CD4-positive, alpha-beta T cell treated with Interleukin-15 for 1 hour (primary cell): Measurements from ENCODE around the gene UBE2H.
A peak's percentile ranks its signal among the peaks of the same experiment; 100 is the strongest.
"Not testable (repeated sequence)": the region's sequence is repeated elsewhere in the genome, so short reads cannot be mapped to it uniquely, and the experiment has no call there.

Experiments
- DNase-seq: peaks from one replicate; pipeline ENCODE4 v3.0.0-alpha.2; 2020

UBE2H gene

DNA sequence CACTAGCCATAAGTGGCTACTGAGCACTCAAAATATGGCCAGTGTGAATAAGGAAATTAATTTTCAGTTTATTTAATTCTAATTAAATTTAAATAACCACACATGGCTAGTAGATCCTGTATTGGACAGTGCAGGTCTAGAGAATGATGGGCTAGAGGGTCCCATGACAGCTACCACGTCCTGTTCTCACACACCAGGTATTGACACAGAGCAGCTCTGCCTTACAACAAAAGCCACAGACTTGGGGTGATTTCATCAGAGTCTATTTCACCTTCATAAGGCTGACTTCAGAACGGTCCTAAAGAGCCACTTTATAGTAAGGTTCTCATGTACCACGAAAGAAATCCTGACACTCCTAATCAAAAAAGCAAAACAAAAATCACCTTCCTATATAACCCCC, 111.3 kb downstream of the UBE2H start:
- DNase-seq: no peak

DNA sequence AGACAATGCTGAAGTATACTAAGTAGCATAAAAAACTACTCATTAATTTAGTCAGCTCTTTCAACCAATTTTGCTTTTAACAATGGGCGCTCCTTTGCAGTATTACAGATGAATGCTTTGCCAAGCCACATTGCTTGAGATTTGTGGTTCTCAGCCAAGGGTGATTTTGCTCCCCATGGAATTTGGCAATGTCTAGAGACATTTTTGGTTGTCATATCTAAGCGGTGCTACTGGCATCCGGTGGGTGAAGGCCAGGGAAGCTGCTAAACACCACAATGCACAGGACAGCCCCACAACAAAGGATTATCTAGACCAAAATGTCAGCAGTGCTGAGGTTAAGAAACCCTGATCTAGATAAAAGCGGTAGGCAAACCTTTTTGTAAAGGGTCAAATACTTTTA, 112.0 kb downstream of the UBE2H start:
- DNase-seq: no peak

DNA sequence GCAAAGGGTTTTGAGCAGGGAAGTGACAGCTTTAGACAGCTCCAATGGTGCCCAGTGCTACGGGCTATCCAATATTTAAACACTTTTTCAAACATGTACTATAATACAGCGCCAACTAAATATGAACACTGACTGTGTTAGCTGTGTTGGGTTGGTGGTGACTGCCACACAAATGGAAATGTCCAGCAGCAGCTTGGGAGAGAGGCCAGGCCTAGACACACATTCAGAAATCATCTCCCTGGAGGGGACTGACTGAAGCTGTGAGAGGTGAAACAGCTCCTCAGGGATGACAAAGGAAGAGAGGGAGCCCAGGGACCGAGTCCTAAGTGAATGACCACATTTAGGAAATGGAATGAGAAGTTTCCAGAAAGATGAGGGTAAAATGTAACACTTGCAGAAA, 115.8 kb downstream of the UBE2H start:
- no peak for DNase-seq

DNA sequence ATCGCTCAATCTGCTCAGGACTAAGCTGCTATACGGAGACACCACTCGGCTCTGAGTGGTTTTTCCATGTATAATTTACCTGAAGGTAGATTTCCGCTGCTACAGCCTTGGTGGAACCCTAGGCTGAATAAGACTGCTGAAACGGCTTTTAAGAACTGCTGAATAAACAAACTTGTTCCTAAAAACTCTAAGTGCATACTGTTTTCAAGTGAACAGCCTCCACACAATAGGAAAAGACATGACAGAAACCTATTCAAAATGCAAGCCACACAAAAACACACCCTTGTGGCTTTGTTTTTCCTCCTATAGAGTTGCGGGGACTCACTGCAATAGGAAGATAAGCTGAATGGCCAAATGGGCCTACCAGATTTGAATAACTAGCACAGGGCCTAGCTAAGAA, 117.2 kb downstream of the UBE2H start:
- no peak for DNase-seq

DNA sequence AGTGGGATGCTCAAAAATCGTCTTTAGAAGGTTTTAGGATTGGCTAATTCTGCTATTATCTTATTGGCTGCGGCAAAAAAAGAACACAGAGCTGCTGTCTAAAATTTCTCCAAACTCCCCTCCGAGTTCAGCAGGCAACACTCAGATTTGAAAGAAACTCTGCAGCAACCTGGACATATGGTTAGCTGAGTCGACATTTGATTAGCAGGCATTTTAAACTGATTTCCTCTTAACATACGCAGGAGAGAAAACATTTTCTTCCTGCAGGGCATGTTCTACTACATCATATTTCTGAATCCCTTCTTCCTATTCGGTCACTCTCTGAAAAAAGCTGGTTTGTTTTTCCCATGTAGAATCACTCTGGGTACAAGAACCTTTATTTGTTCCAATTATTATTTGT, 119.4 kb downstream of the UBE2H start:
- not testable (repeated sequence) for DNase-seq

DNA sequence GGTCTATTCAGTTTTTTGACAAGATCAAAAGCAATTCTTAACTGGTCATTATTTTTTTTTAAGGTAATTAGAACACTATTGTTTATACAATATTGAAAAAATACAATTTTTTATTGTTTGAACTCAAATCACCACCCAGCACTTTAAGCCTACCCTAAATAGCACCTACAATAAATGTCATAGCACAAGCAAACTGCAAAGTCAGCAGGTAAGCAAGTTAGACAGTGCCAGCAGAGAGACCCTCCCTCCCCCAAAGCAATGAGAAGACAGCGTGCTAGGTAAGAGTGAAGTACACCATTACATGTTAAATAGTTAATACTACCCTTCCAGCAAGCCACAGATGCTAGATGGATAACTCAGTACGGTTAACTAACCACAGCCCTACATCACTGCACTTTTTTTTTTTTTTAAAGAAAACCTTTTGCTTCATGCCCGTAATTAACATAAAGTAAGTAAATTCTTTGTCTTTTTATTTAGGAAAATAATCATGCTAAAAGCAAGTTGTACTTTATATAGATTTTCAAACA, 120.0 kb downstream of the UBE2H start:
- DNase-seq: no peak

DNA sequence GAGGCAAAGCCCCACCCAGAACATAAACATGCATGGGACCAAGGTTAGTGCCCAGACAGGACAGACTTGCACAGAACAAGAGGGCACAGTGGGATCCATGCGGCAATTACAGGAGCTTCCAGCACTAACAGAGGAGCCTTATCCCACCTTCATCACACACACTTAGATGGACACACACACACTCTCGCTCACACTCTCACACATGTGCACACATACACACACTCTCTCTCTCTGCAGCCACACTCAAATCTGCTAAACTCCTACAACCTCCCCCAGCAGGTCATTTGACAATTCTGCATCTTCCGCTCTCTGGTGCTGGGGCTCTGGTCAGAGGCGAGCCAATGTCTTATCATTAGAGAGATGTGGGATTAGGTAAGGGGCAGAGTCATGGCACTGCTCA, 120.5 kb downstream of the UBE2H start:
- no peak for DNase-seq

DNA sequence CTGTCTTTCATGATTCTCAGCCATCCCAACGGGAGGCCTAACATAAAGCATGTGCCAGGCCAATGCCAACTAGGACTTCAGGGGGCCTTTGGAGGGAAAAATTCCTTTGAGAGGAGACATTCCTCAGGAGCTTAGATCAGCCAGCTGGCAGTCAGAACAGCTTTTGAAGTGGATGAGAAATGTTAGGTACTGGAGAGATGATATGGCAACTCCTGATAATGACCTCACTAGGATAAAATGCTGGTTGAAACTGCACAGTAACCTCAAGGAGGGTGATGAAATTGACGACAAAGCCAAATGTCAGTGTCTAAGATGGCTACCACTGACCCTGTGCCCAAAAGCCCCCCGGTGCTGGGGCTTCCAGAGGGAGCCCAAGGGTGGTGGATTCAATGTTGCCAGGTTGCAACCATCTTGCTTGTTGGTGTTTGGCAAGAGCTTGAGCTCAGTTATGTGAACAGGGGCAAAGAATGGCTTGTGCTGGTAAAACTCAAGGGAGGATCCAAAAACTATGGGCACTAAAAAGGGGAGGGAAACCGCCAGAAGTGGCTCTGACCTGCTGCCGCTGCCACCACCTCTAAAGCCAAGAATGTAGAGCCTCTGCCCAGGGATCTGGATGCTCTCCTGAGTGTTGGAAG, 121.2 kb downstream of the UBE2H start:
- no peak for DNase-seq

DNA sequence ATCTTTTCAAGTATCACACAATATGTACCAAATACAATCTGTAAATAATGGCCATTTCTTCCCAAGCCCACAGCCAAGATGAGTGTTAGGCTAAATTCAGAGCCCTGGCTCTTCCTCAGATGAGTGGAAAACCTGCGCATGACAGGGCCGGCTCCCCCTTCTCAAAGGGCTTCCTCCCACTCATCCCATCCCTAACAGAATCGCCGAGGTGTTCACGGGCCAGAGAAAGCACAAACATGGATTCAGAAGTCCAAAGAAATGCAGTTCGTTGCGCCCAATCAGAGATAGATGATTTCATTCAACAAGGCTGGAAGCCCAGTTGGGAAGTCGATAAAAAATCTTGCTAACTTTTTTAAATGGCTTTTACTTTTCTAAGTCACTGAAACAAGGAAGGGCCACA, 121.8 kb downstream of the UBE2H start:
- DNase-seq: no peak

DNA sequence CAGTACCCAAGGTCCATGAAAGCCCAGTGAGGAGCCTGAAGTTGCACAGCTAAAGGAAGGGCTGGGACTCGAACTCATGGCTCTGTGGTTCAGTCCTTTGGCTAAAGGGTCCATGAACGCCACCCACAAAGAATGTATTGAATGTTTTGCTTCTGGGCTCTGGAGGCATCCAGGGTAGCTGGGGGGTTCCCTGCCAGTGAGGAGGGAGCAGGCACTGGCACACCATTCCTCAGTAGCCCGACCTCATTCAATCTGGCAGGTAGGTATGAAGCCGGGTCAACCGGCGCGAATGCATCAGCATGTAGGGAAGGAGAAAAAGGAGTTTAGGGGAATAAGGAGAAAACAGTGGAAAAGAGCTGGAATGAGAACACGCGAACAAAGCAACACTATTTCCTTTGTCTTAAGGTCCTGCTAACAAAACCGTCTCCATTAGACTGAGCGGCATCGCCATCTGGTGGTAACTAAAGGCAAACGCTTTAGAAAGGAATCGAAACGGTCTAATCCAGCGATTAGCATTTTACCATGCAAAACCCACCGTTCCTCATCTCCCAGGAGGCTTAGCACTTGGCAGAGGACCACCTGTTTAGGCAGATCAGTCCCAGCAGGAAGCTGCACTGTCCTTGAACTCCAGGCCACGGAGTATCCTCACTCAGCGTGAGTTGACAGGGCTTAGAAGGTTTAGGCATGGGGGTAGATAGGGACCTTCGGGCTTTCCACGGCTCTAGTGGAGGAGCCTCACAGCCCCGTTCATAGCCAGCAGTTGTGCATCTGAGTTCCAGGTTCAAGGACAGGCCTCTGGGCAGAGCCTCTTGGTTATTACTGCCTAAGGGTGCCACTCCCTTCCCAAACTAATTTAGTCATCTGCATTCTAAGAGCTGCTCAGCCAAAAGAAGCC, 122.8 kb downstream of the UBE2H start:
- DNase-seq: peak; percentile 58

DNA sequence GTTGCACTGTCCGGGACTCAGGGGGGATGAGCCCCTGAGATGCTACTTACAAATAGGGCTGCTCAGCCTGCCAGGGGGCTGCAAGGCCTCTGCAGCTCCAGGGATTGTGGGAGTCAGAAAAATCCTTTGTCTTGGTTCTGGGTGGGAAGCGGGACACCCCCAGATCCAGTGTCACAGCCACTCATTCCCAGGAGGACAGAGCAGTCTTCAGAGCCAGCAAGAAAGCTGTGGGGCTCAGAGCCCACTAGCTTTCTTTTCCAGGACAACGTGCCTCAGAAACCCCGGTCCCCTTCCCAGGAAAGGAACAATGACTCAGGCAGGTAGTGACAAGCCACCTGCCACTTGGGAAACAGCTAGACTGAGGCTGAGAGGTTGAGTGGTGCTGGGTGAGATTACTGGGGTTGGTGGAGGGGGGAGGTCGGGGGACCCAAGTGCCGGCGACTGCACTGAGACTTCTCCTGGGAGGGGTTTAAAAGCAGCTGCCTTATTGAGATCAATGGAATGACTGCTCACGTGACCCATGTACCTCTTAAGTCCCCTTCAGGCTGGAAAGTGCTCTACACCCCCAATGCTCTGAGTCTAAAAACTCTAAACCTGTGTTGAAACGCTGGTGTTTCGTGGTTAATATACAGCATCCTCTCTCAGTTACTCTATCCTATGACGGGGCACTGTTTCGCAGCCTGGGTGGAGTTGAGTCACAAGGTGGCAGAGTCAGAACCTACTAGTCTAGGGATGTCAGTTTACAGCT, 123.6 kb downstream of the UBE2H start:
- DNase-seq: no peak

DNA sequence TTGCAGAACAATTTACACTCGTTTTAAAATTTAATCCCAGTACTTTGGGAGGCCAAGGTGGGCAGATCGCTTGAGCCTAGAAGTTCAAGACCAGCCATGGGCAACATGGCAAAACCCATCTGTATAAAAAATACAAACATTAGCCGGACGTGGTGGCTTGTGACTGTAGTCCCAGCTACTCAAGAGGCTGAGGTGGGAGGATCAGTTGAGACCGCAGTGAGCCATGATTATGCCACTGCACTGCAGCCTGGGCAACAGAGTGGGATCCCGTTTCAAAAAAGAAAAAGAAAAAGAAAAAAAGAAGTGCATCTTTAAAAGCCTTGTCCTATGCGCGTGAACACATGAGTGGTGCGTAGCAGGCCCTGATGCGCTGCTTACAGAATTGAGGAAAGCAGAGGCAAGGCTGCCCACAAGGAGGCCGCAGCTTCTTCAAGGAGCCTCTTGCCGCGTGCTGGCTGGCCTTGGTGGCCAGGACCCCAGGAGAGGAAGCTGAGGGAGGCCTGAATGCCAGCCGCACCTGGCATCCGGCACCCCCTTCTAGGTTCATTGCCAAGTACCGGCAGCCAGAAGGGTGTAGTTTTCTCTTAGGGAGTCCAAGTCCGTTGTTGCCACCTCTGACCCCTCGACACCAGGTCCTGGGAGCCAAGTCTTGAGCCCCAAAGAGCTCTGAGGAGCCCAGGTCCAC, 124.5 kb downstream of the UBE2H start:
- no peak for DNase-seq

DNA sequence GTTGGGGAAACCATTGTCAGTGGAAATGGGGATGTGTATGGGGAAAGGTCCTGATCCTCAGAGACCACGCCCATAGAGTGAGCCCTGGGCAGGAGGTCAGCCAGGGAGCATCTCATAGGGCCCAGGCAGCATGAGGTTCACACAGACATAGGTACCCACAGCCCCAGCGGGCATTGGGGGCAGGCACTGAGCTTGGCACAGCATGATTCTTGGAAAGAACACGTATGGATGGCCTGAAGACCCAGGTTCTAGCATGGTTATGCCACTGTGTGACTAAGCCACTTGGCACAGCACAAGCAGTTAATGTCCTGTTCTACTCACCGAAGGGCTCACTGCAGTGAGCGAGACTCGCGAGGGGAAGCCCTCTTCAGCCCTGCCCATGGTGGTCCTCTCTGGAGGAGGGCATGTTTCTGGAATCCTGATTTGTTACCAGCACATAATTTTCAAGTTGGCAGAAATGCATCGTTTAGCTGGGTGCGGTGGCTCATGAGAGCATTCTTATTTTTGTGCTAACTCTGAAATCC, 125.2 kb downstream of the UBE2H start:
- DNase-seq: no peak

DNA sequence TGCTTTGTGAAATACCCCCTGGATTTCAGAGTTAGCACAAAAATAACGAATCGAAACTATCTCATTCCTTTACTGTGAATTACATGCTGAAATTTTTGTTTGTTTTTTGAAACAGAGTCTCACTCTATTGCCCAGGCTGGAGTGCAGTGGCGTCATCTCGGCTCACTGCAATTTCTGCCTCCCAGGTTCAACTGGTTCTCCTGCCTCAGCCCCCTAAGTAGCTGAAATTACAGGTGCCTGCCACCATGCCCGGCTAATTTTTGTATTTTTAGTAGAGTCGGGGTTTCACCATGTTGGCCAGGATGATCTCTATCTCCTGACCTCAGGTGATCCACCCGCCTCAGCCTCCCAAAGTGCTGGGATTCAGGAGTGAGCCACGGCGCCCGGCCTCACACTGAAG, 125.9 kb downstream of the UBE2H start:
- not testable (repeated sequence) for DNase-seq

DNA sequence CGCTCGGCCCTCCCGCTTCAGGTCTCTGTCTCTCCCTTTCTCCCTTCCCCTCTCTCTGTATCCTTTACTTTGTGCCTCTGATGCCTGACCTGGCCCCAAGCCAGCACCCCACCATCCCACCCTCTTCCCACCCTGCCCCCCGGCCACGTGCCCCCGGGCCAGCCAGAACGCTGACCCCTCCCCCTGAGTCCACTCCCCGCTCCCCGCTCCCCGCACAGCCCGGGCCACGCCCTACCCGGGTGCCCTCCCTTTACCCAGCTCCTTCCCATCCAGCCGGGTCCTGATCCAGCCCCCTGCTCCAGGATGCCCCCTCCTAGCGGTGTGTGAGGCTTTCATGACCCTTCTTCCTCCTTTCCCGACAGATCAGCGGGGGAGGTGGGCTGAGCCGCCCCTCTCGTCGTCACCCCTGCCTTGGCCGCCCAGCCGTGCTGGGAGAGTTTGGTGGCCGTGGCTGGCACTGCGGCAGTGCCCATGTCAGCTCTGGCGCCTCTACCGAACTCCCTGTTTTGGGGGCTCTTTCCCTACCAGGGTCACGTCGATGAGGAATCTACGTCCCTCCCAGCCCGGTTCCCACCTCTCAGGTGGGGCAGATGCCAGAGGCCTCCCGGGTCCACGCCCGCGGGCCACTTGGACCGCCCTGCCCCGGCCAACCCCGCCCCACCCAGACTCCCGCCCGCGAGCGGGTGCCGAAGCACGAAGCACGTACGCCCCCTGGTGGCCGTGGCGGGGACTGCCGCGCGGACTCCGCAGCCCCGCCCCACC, 127.4 kb downstream of the UBE2H start:
- peak; percentile 78 for DNase-seq

DNA sequence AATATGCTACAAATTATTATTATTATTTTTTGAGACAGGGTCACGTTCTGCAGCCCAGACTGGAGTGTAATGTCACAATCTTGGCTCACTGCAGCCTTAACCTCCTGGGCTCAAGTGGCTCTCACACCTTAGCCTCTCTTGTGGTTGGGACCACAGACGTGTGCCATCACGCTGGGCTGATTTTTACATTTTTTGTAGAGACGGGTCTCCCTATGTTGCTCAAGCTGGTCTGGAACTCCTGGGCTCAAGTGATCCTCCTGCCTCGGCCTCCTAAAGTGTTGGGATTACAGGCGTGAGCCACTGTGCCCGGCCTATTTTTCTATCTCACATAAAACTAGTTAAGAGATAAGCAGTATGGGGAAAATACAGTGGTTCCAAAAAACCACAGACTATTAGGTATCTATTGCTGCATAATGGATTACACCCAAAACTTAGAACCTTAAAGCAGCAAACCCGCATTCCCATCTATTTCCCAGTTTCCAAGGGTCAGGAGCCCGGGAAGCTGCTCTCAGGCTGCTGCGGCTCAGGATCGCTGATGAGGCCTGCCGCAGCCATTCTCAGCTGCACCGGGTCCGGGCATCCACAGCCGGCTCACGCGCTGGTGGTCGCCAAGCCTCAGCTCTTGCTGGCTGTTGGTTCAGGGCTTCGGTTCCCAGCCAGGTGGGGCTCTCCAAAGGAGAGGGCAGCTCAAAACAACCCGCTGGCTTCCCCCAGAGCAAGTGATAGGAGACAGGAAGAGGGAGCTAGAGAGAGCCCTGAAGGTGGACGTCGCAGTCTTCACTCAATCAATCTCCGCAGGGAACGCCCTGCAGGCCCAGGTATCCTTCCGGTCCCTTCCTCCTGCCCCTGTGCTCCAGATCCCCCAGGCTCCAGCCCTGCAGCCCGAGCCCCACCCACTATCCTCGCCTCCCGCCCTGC, 128.2 kb downstream of the UBE2H start:
- no peak for DNase-seq

DNA sequence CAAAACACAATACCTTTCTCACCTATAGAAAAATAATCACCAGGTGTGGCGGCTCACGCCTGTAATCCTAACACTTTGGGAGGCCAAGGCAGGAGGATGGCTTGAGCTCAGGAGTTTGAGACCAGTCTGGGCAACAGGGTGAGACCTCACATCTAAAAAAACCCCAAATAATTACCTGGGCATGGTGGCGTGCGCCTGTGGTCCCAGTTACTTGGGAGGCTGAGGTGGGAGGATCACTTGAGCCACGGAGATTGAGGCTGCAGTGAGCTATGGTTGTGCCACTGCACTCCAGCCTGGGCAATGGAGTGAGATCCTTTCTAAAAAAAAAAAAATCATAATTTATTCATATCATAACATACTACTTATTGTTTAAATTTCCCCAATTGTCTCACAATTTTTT, 129.6 kb downstream of the UBE2H start:
- not testable (repeated sequence) for DNase-seq

DNA sequence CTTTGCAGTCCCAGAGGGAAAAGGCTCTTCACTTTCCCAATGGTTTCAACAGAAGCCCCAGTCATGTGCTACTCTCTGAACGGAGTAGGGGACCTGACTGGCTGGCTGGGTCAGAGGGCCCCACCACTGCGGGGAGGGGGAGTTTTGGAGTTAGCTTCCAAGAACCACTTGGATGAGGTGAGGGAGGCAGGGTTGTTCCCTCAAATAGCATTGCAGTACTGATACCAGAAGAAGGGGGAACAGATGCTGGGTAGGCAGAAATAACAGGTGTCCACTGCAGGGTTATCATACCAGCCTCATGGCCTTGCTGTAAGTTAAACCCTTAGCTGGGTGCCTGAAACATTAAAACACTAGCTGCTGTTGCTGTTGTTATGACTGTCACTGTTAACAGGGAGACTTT, 131.3 kb downstream of the UBE2H start:
- DNase-seq: no peak

DNA sequence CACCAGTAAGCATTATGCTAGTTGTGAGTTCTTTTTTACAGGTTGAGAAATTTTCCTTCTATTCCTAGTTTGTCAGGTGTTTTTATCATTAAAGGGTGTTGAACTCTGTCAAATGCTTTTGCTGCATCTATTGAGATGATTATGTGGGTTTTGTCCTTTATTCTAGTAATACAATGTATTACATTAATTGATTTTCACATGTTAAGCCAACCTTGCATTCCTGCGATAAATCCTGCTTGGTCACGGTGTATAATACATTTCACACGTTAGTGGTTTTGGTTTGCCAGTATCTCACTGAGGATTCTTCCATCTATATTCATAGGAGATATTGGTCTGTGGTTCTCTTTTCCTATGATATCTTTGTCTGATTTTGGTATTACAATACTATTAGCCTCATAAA, 136.0 kb downstream of the UBE2H start:
- DNase-seq: no peak

DNA sequence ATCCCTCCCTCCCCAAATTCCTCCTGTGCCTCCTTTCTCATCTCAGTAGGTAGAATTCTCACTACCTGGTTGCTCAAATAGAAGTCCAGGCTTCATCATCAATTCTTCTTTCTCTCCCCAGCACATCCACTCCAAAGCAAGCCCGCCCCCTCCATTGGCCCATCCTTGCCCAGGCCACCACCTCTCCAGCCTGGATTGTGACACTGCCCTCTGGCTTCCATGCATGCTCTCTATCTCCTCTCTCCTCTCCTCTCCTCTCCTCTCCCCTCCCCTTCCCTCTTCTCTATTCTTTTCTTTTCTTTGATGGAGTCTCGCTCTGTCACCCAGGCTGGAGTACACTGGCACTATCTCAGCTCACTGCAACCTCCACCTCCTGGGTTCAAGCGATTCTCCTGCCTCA, 144.9 kb downstream of the UBE2H start:
- no peak for DNase-seq
